22Rv1 (cell line): ENCODE results near the gene IQCK.

ENCODE experiments used
- ZFX ChIP-seq: fragments of 450-650 bp; IDR thresholded peaks from 2 replicates; pipeline ENCODE4 v1.6.1; 2017; ENCODE audit warnings: antibody characterized with exemption, borderline replicate concordance
- TF ChIP-seq, protein P1 (sequence below): fragments of 450-650 bp; IDR thresholded peaks from 2 replicates; pipeline ENCODE4 v1.5.1; 2017; ENCODE audit warnings: mild to moderate bottlenecking

DNA sequence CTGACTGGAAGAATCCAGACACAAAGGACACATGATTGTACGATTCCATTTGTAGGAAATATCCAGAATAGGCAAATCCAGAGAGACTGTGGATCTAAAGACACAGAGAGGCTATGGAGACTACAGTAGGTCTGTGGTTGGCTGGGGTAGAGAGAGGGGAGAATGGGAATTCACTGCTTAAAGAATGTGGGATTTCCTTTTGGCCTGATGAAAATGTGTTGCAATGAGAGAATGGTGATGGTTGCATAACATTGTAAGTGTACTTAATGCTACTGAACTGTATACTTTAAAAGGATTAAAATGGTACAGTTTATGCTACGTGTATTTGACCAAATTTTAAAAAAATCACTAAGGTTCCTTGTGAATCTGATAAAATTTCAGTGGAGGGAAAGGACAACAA lies 104.5 kb downstream of the IQCK start:
- TF ChIP-seq, protein P1, sequence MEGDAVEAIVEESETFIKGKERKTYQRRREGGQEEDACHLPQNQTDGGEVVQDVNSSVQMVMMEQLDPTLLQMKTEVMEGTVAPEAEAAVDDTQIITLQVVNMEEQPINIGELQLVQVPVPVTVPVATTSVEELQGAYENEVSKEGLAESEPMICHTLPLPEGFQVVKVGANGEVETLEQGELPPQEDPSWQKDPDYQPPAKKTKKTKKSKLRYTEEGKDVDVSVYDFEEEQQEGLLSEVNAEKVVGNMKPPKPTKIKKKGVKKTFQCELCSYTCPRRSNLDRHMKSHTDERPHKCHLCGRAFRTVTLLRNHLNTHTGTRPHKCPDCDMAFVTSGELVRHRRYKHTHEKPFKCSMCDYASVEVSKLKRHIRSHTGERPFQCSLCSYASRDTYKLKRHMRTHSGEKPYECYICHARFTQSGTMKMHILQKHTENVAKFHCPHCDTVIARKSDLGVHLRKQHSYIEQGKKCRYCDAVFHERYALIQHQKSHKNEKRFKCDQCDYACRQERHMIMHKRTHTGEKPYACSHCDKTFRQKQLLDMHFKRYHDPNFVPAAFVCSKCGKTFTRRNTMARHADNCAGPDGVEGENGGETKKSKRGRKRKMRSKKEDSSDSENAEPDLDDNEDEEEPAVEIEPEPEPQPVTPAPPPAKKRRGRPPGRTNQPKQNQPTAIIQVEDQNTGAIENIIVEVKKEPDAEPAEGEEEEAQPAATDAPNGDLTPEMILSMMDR: no peak
- no peak for TF ChIP-seq ZFX
